Cardiac septum (tissue), 1 donor: ENCODE data around the gene TRABD. TPM values are rescaled to one million over a fixed set of nuclear protein-coding genes. Genes with fewer than 3 reads are reported as not detected.

ENCODE experiments used
- DNase-seq: peaks from one replicate; pipeline ENCODE4 v3.0.0-alpha.2; 2020; ENCODE audit warnings: low spot score
- intact Hi-C: fragments of 100-400 bp; cut with DNase I; formaldehyde crosslinking; loops from one replicate; pipeline ENCODE4 v1.14.0; 2022
- total RNA-seq: library from RNA; stranded (reverse); fragmentation: NEBNext Ultra II Directional; extraction: Animal tissue kit (Norgen Biotek cat#: 25700); gene quantifications from one replicate; pipeline ENCODE4 v1.2.1, GENCODE V29; 2021
- donor health status: DM: no; HTN: no; CAD: no.

The TRABD gene
- total RNA-seq, 1 donor from 2014 or later, result 20.1 TPM

DNA sequence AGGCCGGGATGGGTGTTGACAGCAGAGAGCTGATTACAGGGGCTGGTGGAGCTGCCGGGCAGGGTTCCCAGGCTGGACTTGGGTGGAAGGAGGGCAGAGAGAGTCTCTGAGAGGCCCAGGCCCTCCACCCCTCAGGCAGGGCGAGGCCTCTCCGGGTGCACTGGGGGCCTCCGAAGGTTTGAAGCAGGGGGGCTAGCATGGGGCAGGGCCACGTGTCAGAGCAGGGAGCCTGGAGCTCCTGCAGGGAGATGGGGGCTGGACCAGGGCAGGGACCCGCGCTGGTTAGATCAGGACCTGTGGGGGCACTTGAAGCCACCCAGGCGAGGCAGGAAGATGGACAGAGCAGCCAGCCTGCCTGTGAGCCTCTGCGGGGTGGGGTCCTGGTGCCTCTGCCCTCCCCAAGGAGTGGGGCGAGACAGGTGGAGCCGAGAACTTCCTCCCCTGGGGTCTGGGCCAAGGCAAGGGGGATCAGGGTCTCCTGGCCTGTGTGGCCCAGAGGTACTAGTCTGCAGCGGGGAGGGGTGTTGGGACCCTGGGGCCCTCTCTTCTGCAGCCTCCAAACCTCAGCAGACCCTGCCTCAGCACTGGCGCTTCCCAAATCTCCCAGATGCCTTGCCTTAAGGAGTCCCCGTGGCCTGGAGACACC, 14.3 kb upstream of the TRABD start:
- intact Hi-C loops, result no loop called here
- DNase-seq, result no peak

DNA sequence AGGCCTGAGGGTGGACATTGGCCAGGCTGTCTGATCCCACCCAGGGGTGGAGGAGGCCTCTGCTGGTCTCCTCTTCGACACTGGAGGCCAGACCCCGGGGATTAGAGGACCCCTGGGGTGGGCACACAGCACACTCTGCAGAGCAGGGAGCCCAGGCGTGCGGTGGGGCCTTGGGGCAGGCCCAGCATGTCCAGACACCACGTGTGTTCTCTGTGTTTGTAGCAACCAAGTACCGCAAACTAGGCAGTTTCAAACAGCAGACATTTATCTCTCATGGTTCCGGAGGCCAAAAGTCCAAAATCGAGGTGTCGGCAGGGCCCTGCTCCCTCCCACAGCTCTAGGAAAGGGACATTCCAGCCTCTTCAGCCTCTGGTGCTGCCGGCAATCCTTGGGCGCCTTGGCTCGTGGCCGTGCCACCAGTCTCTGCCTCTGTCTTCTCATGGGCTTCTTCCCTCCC, 13.7 kb upstream of the TRABD start:
- no peak for DNase-seq
- intact Hi-C loops, result no loop called here

DNA sequence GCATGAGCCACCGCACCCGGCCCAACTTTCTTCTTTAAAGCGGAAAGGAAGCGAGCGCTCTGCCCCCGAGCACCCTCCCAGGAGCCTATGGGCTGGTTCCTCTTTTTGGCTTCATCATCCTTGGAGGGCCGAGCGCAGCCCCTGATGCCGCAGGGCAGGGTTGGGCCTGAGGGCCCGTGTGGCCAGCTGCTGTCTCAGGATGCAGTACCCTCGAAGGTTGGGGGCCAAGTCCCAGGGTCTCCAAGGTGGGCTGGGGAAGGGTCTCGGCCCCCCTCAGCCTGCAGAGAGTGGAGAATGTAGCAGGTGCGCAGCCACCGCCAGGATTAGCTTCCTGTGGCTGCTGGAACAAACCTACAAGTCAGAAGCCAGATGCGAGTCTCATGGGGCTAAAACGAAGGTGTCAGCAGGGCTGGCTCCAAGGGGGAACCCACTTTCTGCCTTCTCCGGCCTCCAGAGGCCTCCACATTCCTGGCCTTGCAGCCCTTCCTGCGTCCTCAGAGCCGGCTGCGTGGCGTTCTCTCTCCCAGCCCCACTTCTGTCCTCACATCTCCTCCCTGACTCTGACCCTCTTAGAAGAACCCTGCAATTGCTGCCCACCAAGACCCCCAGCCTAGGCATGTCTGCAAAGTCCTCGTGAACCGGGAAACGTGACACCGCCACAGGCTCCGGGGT, 12.3 kb upstream of the TRABD start:
- intact Hi-C loops, result no loop called here
- DNase-seq, result peak; percentile 83

DNA sequence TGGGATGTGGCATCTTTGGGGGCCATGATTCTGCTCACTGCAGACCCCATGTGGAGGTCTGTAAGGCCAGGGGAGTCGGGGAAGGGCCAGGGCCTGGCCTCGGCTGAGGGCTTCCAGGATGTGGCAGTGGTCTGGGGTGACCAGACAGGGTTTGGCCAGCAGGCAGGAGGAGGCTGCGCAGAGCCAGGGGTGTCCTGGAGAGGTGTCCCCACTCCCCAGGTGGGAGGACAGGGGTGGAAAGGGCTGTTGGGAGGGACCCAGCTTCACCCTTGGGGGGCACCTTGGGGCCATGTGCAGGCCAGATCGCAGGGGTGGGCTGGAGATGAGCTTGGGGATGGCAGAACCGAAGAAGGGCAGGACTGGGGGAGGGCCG, 11.7 kb upstream of the TRABD start:
- intact Hi-C loops, result no loop called here
- no peak for DNase-seq

DNA sequence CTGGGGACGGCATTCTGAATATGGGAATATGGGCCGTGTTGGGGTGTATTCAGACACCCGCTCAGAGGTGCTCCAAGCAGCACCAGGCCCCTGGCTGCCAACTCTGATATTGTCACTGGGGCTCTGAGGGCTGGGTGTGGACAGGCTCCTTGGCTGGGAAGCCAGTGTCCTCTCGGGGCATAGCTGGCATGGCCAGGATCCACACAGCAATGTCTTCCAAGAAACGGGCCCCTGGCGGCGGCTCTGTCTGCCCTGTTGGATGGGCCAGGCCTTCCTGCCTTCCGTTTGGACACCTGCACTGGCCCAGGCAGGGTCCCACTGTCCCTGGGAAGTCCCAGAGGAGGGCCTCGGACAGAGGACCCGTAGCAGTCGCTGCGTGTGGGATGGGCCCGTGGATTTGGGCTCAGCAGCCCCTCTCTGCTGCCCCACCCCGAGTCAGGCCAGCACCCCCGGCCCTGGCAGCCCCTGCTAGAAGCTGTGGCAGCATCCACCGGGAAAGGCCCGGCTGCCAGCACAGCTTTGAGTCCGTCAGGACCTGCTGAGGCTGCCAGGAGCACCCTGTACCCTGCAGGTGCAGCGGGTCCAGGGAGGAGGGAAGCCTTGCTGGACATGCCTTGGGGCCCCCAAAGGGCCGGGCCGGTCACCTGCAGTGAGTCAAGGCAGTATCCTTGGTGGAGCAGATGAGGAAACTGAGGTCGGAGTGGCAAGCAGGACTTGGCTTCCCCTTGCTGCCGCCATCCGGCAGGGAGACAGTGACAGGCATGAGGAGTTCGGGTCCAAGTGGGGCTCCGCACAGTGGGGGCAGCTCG, 11.1 kb upstream of the TRABD start:
- DNase-seq, result no peak
- intact Hi-C loops, result no loop called here

DNA sequence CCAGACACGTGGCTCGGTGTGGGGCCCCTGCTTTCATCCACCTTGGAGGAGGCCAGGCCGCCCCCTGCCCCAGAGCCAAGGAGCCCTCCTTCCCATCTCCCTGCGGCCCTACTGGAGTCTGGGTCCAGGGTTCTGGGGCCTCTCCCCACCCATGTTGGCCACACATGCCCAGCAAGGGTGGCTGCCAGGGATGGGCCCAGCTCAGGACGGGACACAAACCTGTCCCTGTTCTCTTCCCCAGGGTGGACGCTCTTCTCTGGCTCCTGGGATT, 10.6 kb upstream of the TRABD start:
- DNase-seq, result no peak
- intact Hi-C loops, result no loop called here

DNA sequence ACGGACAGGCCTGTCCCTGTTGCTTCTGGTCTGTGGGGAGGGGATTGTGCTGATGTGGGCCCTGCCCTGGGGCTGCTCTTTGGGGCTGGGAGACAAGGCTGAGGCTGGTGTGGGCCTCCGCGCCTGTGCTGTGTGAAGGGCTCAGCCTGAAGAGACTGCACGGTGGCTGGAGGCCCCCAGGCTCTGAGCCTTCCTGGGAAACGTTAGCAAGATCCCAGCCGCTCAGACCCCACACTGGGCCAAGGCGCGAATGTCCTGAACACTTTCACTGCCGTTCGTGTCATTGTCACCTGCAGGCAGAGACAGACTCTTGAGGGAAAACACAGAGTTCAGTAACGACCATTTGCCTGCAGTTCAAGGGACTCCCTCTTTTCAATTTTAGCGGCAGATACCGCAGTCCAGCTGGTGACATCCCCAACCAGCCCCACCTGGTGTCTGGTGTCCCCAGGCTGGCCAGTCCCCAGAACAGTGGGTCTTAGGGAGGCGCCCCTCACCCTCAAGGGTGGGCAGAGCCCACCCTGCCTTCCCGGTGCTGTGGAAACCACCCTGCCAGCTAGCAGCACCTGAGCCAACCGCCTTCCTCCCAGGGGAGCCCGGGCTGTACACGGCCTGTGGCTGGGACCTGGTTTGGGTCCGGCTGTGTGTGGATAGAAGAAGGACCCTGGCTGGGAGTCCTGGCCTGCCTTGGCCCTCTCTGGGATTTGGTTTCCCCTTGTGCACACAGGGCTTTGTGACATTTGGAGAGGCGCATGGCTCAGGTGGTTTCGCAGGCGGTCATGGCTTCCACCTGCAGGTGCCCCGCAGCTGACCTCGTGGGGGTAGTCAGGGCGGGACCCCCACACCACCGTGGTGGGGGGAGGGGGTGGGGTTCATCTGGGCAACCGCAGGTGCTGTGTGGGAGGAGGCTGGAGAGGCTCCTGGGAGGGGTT, 9.5 kb upstream of the TRABD start:
- intact Hi-C loops, result no loop called here

DNA sequence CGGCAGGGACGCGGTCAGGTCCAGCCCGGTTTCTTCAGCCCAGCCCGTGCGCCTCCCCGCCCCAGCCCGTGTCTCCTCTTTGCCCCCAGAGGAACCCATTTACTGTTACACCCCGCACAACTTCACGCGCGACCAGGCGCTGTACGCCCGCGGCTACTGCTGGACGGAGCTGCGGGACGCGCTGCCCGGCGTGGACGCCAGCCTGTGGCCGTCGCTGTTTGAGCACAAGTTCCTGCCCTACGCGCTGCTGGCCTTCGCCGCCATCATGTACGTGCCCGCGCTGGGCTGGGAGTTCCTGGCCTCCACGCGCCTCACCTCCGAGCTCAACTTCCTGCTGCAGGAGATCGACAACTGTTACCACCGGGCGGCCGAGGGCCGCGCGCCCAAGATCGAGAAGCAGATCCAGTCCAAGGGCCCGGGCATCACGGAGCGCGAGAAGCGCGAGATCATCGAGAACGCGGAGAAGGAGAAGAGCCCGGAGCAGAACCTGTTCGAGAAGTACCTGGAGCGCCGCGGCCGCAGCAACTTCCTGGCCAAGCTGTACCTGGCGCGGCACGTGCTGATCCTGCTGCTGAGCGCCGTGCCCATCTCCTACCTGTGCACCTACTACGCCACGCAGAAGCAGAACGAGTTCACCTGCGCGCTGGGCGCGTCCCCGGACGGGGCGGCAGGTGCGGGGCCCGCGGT, 8.7 kb upstream of the TRABD start:
- DNase-seq, result no peak
- intact Hi-C loops, result no loop called here

More for the DNA sequence above, 9.5 kb upstream of the TRABD start:
- no peak for DNase-seq

DNA sequence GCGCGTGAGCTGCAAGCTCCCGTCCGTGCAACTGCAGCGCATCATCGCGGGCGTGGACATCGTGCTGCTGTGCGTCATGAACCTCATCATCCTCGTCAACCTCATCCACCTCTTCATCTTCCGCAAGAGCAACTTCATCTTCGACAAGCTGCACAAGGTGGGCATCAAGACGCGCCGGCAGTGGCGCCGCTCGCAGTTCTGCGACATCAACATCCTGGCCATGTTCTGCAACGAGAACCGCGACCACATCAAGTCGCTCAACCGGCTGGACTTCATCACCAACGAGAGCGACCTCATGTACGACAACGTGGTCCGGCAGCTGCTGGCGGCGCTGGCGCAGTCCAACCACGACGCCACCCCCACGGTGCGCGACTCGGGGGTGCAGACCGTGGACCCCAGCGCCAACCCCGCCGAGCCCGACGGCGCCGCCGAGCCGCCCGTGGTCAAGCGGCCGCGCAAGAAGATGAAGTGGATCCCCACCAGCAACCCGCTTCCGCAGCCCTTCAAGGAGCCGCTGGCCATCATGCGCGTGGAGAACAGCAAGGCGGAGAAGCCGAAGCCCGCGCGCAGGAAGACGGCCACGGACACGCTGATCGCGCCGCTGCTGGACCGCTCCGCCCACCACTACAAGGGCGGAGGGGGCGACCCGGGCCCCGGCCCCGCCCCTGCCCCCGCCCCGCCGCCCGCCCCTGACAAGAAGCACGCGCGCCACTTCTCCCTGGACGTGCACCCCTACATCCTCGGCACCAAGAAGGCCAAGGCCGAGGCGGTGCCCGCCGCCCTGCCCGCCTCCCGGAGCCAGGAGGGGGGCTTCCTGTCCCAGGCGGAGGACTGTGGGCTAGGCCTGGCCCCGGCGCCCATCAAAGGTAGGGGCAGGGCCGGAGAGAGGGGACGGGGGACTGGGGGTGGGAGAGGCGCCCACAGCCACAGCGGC, 7.9 kb upstream of the TRABD start:
- intact Hi-C loops, result no loop called here

DNA sequence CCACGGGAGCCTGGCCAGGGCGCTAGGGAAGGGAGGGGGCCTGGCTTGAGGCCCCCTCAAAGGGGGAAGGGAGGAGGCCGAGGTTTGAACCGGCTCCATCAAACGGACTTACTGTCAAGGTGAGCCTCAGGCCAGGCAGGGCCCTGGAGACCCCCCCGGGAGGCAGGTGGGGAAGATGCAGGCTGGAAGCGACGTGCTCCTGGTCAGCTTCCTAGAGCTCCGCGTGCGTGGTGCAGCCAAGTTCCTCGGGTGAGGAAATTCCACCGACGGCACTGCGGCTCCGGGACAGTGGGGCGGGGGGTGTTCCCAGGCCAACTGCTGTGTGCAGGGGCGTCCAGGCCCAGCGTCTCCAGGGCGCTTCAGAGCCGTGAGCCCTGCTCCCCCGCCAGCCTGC, 7.2 kb upstream of the TRABD start:
- intact Hi-C loops, result no loop called here
- no peak for DNase-seq

More for the DNA sequence above, 7.9 kb upstream of the TRABD start:
- DNase-seq, result no peak

DNA sequence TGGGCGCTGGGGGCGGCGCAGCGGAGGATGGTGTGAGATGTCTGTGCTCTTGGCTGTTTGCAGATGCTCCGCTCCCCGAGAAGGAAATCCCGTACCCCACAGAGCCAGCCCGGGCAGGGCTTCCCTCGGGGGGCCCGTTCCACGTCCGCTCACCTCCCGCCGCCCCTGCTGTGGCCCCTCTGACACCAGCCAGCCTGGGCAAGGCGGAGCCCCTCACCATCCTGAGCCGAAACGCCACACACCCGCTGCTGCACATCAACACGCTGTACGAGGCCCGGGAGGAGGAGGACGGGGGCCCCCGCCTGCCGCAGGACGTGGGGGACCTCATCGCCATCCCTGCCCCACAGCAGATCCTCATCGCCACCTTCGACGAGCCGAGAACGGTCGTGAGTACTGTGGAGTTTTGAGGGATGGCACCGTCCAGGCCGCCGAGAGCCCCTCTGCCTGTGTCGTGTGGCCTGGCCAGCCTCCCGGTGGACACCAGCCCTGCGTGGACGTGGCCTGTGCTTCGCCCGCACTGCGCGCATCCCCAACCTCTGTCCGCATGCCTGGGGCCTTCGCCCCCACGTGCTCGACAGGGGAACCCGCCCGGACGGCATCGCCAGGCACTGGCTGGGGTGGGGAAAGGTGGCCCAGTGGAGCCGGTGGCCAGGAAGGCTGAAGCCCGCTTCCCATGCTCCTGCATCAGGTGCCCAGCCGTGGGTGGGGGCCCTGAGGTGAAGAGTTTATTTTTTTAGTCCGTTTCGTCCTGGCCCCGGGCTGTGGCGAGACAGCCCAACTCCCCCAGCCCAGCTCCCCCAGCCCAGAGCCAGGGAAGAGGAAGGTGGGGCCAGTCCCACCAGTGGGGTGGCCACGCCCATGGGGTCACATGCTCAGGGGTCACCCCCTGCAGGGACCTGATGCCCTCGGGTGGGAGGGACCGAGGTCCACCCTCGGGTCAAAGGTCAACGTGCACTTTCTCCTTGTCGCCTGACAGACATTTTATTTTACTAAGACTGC, 6.5 kb upstream of the TRABD start:
- intact Hi-C loops, result no loop called here
- no peak for DNase-seq

DNA sequence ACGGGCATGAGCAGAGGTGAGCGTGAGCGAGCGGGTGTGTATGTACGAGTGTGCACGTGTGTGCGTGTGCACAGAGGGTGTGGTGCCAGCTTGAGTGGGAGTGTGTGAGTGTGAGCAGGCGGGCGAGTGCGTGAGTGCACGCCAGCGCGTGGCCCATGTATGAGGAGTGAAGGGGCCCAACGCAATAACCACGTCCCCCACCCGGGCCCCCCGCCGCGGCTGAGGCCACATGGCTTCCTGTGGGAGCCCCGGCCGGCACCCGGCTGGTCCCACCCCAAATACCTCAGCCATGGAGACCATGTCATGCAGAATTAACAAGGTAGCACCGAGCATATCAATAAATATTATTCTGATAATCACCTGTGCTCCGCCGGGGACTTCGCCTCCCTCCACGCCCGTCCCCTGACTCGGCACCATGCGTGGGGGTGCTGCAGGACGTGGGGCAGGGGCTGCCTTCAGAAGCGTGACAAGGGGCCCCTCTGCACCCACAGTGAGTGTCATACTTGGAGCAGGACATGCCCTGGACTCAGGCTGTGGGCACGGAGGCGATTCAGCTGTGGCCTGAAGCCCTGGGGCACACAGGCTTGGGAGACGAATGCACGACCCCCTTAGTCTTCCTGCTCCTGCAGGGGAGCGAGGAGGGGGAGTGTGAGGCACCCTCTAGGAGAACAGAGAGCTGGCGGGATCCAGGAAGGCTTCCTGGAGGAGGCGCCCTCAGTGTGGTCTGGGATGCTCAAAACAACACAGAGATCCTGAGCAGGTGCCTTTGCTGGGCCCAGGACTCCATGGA, 5.6 kb upstream of the TRABD start:
- no peak for DNase-seq
- intact Hi-C loops, result no loop called here

DNA sequence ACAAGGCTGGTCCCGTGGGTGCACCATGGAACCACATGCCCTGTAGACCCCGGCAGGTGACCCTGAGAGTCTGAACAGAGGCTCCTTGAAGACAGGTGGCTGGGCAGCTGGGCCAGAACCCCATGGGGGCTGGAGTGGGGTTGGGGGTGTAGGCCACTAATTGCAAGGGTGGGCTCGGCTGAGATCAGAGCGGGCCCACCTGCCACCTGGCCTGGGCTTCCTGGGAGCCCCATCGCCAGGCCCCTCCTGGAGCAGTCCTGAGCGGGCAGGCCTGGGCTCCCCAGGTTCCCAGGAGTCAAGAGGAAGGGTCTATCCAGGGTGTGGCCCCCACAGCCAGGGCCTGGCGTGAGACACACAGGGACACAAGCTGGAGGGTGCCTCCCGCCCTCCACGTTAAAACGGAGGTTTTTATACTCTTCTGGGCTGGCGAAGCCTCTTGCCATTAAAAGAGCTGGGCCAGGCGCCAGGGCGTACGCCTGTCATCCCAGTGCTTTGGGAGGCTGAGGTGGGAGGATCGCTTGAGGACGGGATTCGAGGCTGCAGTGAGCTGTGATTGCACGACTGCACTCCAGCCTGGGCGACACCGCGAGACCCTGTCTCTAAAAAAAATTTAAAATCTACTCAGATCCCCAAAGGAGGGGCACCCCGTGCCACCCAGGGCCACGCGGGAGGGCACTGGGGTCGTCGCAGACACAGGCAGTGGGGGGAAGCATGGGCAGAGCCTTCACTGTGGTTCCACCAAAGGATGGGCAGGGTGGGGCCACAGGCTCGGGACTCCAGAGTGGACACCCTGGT, 4.8 kb upstream of the TRABD start:
- no peak for DNase-seq
- intact Hi-C loops, result no loop called here

DNA sequence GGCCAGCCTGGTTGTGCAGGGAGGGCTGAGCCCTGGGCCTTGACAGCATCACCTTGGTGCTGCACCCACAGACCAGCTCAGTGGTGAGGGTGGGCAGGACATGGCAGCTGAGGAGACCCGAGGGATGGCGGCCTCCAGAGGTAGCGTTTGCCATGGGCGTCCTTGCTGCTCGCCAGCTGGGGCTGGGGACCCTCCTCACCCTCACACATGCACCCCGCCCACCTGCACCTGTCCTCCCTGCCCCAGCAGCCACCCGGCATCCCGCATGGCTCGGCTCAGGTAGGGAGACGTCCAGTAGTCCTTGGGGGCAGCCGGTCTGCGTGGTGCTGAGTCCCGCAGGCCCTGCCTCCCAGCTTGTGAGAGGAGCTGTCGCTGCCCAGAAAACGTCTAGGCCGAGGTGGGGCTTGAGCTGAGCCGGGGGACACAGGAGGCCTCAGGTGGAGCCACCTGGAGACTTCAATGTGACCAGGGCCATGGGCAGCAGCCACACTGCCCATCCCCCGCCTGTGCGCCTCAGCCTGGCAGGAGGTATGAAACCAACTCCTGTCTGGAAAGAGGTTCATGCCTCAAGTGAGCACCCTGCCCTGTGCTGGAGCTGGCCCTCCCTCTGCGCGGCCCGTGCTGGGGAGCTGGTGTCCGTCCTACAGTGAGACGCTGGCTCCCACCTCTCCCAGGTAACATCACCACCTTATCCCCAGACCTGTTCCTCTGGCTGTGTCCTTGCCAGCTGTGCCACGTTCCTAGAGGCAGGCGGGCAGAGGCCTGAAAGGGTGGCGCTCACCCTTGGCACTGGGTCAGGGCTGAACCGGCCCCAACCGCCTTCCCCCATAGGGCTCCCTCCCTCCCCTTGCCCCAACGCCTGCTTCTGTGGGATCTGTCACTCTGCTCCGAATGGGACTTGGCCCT, 3.3 kb upstream of the TRABD start:
- intact Hi-C loops, result no loop called here

More for the DNA sequence above, 3.3 kb upstream of the TRABD start:
- no peak for DNase-seq
